Neuronal stem cell (in vitro differentiated cells): Measurements from ENCODE around the gene AGAP4.
"Not testable (repeated sequence)": the region's sequence is repeated elsewhere in the genome, so short reads cannot be mapped to it uniquely, and the experiment has no call there.

Source experiments
- DNase-seq: peaks from one replicate; pipeline ENCODE4 v3.0.0-alpha.2; 2013; ENCODE audit warnings: low spot score
- H2AFZ ChIP-seq: one replicate; pipeline ENCODE4 v1.6.1; 2013; ENCODE audit warnings: mild to moderate bottlenecking, low read length, inconsistent platforms
- H2AK5ac ChIP-seq: 2 replicates; pipeline ENCODE4 v1.6.1; 2013; ENCODE audit warnings: low read depth, mild to moderate bottlenecking, inconsistent platforms, low read length, moderate library complexity, mixed read lengths
- H2BK120ac ChIP-seq: 2 replicates; pipeline ENCODE4 v1.6.1; 2013; ENCODE audit warnings: low read depth, mild to moderate bottlenecking, inconsistent platforms, low read length, moderate library complexity, mixed read lengths
- H2BK12ac ChIP-seq: one replicate; pipeline ENCODE4 v1.6.1; 2013; ENCODE audit warnings: low read length, inconsistent platforms
- H2BK15ac ChIP-seq: 2 replicates; pipeline ENCODE4 v1.6.1; 2013; ENCODE audit warnings: mild to moderate bottlenecking, low read length, inconsistent platforms, mixed read lengths
- H2BK5ac ChIP-seq: one replicate; pipeline ENCODE4 v1.6.1; 2013; ENCODE audit warnings: inconsistent platforms, mild to moderate bottlenecking, low read length, moderate library complexity
- H3K14ac ChIP-seq: one replicate; pipeline ENCODE4 v1.6.1; 2013; ENCODE audit warnings: low read length, inconsistent platforms
- H3K18ac ChIP-seq: 2 replicates; pipeline ENCODE4 v1.6.1; 2013; ENCODE audit warnings: low read length, inconsistent platforms
- H3K23ac ChIP-seq: 2 replicates; pipeline ENCODE4 v1.6.1; 2013; ENCODE audit warnings: low read depth, mild to moderate bottlenecking, mixed read lengths, low read length, inconsistent platforms; ENCODE audit not compliant: poor library complexity
- H3K27ac ChIP-seq: replicated peaks from 3 replicates; pipeline ENCODE4 v1.5.1; 2013; ENCODE audit warnings: low read length, inconsistent platforms
- H3K27me3 ChIP-seq, 3 experiments: 2 replicates each; pipeline ENCODE4 v1.6.1; 2013; ENCODE audit warnings: low read length in 3 of 3, mild to moderate bottlenecking in 2 of 3, inconsistent platforms in 1 of 3, low read depth in 1 of 3, mixed read lengths in 1 of 3, moderate library complexity in 1 of 3; ENCODE audit not compliant: control insufficient read depth in 3 of 3, insufficient read depth in 3 of 3
- H3K36me3 ChIP-seq, 2 donors: replicated peaks in 1 of 2; 2 replicates each; pipeline ENCODE4 v1.6.1; 2013; ENCODE audit warnings: low read length in 2 of 2; ENCODE audit not compliant: control insufficient read depth in 2 of 2, insufficient read depth in 2 of 2
- H3K4ac ChIP-seq: 2 replicates; pipeline ENCODE4 v1.6.1; 2013; ENCODE audit warnings: inconsistent platforms, mild to moderate bottlenecking, low read length, moderate library complexity
- H3K4me1 ChIP-seq, 2 donors: 1 replicate in 1 of 2; 2 replicates in 1 of 2; pipeline ENCODE4 v1.6.1; 2013; ENCODE audit warnings: low read length in 2 of 2, low read depth in 1 of 2; ENCODE audit not compliant: control insufficient read depth in 2 of 2, insufficient read depth in 1 of 2
- H3K4me2 ChIP-seq: one replicate; pipeline ENCODE4 v1.6.1; 2013; ENCODE audit warnings: mild to moderate bottlenecking, low read length, inconsistent platforms; ENCODE audit not compliant: insufficient read depth, poor library complexity, severe bottlenecking
- H3K4me3 ChIP-seq, 2 donors: 2 replicates each; pipeline ENCODE4 v1.5.1; 2013; ENCODE audit warnings: low read length in 2 of 2, mild to moderate bottlenecking in 2 of 2, inconsistent platforms in 1 of 2, moderate library complexity in 1 of 2
- H3K79me1 ChIP-seq: one replicate; pipeline ENCODE4 v1.6.1; 2013; ENCODE audit warnings: low read depth, mild to moderate bottlenecking, inconsistent platforms, low read length, moderate library complexity
- H3K9ac ChIP-seq: one replicate; pipeline ENCODE4 v1.6.1; 2013; ENCODE audit warnings: mild to moderate bottlenecking, low read depth, low read length, inconsistent platforms; ENCODE audit not compliant: poor library complexity
- H3K9me3 ChIP-seq, 2 donors: replicated peaks in 1 of 2; 2 replicates each; pipeline versions ENCODE3 to v1.6.1; 2013; ENCODE audit warnings: low read length in 2 of 2, mild to moderate bottlenecking in 2 of 2, inconsistent platforms in 1 of 2, low read depth in 1 of 2, mixed read lengths in 1 of 2, moderate library complexity in 1 of 2; ENCODE audit not compliant: control insufficient read depth in 2 of 2, insufficient read depth in 1 of 2
- H4K8ac ChIP-seq: one replicate; pipeline ENCODE4 v1.6.1; 2013; ENCODE audit warnings: low read depth, mild to moderate bottlenecking, inconsistent platforms, low read length, moderate library complexity
- H4K91ac ChIP-seq: one replicate; pipeline ENCODE4 v1.6.1; 2013; ENCODE audit warnings: low read length, low read depth, mild to moderate bottlenecking, inconsistent platforms; ENCODE audit not compliant: poor library complexity
- WGBS, 2 donors: extraction: QIAGEN DNeasy Blood & Tissue Kit; methylation state at CpG; one replicate each; pipeline ENCODE4 v1.1.7; 2013; ENCODE audit warnings: missing lambda C conversion rate in 2 of 2, mixed read lengths in 1 of 2; ENCODE audit not compliant: insufficient read length in 2 of 2, insufficient replicate concordance in 1 of 2; ENCODE audit errors: extremely low coverage in 2 of 2; 5-methylcytosine and 5-hydroxymethylcytosine counted together

AGAP4 gene

GRCh38 chr10:45811075-45811474, 36.2 kb downstream of the AGAP4 start:
- H3K4me1 ChIP-seq: peaks cover 3 to 5% of the 10 kb centered on the region in 2 donors
- no peak overlapping the region for H2AFZ ChIP-seq
- no peak overlapping the region for H2BK12ac ChIP-seq
- H3K36me3 ChIP-seq: no peaks in the 10 kb centered on the region
- H3K9me3 ChIP-seq: no peaks in the 10 kb centered on the region
- H3K79me1 ChIP-seq: no peaks in the 10 kb centered on the region
- no peak overlapping the region for H2BK15ac ChIP-seq
- H3K4me2 ChIP-seq: no peak overlapping the region
- H3K18ac ChIP-seq: no peak overlapping the region
- no peaks in the 10 kb centered on the region for H3K27me3 ChIP-seq
- H3K9ac ChIP-seq: no peak overlapping the region
- no peak overlapping the region for H4K8ac ChIP-seq
- H3K4me3 ChIP-seq: no peak overlapping the region
- no peak overlapping the region for H4K91ac ChIP-seq
- H2AK5ac ChIP-seq: no peak overlapping the region
- H3K27ac ChIP-seq: no peak overlapping the region
- DNase-seq: no peak
- no peak overlapping the region for H3K4ac ChIP-seq
- H2BK5ac ChIP-seq: no peak overlapping the region
- no peak overlapping the region for H3K23ac ChIP-seq
- no peak overlapping the region for H3K14ac ChIP-seq
- WGBS, 2 donors: no CpG with 5 or more reads among the region's 6 CpGs
- H2BK120ac ChIP-seq: no peak overlapping the region

GRCh38 chr10:45809837-45810236, 37.5 kb downstream of the AGAP4 start:
- Histone ChIP-seq H3K4me1 (peaks cover 3 to 5% of the 10 kb centered on the region in 2 donors), H2BK12ac (no peak overlapping the region), H3K36me3 (no peaks in the 10 kb centered on the region), H2BK5ac (no peak overlapping the region), H4K8ac (no peak overlapping the region), H3K27ac (no peak overlapping the region), H2BK15ac (no peak overlapping the region), H3K79me1 (no peaks in the 10 kb centered on the region), H2AK5ac (no peak overlapping the region), H3K9ac (no peak overlapping the region), H2BK120ac (no peak overlapping the region), H3K9me3 (no peaks in the 10 kb centered on the region), H4K91ac (no peak overlapping the region), H3K14ac (no peak overlapping the region), H3K4ac (no peak overlapping the region), H3K27me3 (no peaks in the 10 kb centered on the region), H2AFZ (peak overlapping the region; percentile 20), H3K23ac (no peak overlapping the region), H3K18ac (no peak overlapping the region), H3K4me2 (no peak overlapping the region), H3K4me3 (no peak overlapping the region)
- WGBS, 2 donors: no CpG with 5 or more reads among the region's 4 CpGs
- DNase-seq: no peak

- H3K9ac ChIP-seq, H2BK5ac ChIP-seq, H3K4ac ChIP-seq, H3K14ac ChIP-seq, H2BK15ac ChIP-seq, H3K4me2 ChIP-seq, H3K4me1 ChIP-seq, H2AFZ ChIP-seq, H2BK12ac ChIP-seq, H3K23ac ChIP-seq, H3K27ac ChIP-seq, H3K18ac ChIP-seq, H3K4me3 ChIP-seq, H4K91ac ChIP-seq, H3K9me3 ChIP-seq, H3K36me3 ChIP-seq, H3K27me3 ChIP-seq, H3K79me1 ChIP-seq, H2AK5ac ChIP-seq, H4K8ac ChIP-seq, H2BK120ac ChIP-seq, DNase-seq: not testable (repeated sequence)
- no CpG with 5 or more reads among the region's 2 CpGs for WGBS, 2 donors
Measured at GRCh38 chr10:45804996-45805395, 42.3 kb downstream of the AGAP4 start.

GRCh38 chr10:45803060-45804010, 44.0 kb downstream of the AGAP4 start:
- not testable (repeated sequence) for H4K91ac ChIP-seq, DNase-seq, H2BK15ac ChIP-seq, H3K18ac ChIP-seq, H3K14ac ChIP-seq, H2BK5ac ChIP-seq, H3K27me3 ChIP-seq, H3K36me3 ChIP-seq, H3K4ac ChIP-seq, H4K8ac ChIP-seq, H3K4me3 ChIP-seq, H3K79me1 ChIP-seq, H2AK5ac ChIP-seq, H3K9ac ChIP-seq, H2BK12ac ChIP-seq, H3K9me3 ChIP-seq, H2AFZ ChIP-seq, H2BK120ac ChIP-seq, H3K4me2 ChIP-seq, H3K23ac ChIP-seq, H3K4me1 ChIP-seq, H3K27ac ChIP-seq
- WGBS, 2 donors: no CpG with 5 or more reads among the region's 13 CpGs
